Stimulated activated naive CD8-positive, alpha-beta T cell treated with anti-CD3 and anti-CD28 coated beads, Interleukin-15, Interleukin-2, amounts not matched to agents 100 ng/mL and 50 ng/mL, for 24 hours (primary cell): ENCODE measurements around the gene DPP4.
"Not testable (repeated sequence)": the region's sequence is repeated elsewhere in the genome, so short reads cannot be mapped to it uniquely, and the experiment has no call there.

ENCODE experiments used
- H3K27ac Mint-ChIP-seq: one replicate; pipeline ENCODE4 v1.8.0; 2021; ENCODE audit warnings: mild to moderate bottlenecking, mixed read lengths
- H3K27me3 Mint-ChIP-seq: one replicate; pipeline ENCODE4 v1.8.0; 2021; ENCODE audit warnings: mixed read lengths
- H3K36me3 Mint-ChIP-seq: one replicate; pipeline ENCODE4 v1.8.0; 2021; ENCODE audit warnings: low read depth, mixed read lengths
- H3K4me1 Mint-ChIP-seq: one replicate; pipeline ENCODE4 v1.8.0; 2021; ENCODE audit warnings: low read depth, mixed read lengths
- H3K4me3 Mint-ChIP-seq: one replicate; pipeline ENCODE4 v1.8.0; 2021; ENCODE audit warnings: mild to moderate bottlenecking, mixed read lengths
- H3K9me3 Mint-ChIP-seq: one replicate; pipeline ENCODE4 v1.8.0; 2021; ENCODE audit warnings: mixed read lengths

DPP4 gene

GRCh38 chr2:161983866-161984265, 90.1 kb downstream of the DPP4 start:
- Mint-ChIP-seq H3K27ac (no peak overlapping the region), H3K4me3 (no peak overlapping the region), H3K9me3 (no peaks in the 10 kb centered on the region), H3K4me1 (peaks cover 38% of the 10 kb centered on the region), H3K36me3 (no peaks in the 10 kb centered on the region), H3K27me3 (no peaks in the 10 kb centered on the region)

- H3K4me1 Mint-ChIP-seq, result peaks cover 34% of the 10 kb centered on the region
- no peaks in the 10 kb centered on the region for H3K36me3 Mint-ChIP-seq
- H3K4me3 Mint-ChIP-seq, result no peak overlapping the region
- no peak overlapping the region for H3K27ac Mint-ChIP-seq
- no peaks in the 10 kb centered on the region for H3K9me3 Mint-ChIP-seq
- H3K27me3 Mint-ChIP-seq, result no peaks in the 10 kb centered on the region
These were observed 90.7 kb downstream of the DPP4 start for GRCh38 chr2:161983331-161983651.

- H3K4me1 Mint-ChIP-seq, result peaks cover 35% of the 10 kb centered on the region
- no peak overlapping the region for H3K4me3 Mint-ChIP-seq
- no peaks in the 10 kb centered on the region for H3K36me3 Mint-ChIP-seq
- no peaks in the 10 kb centered on the region for H3K27me3 Mint-ChIP-seq
- H3K27ac Mint-ChIP-seq, result peak overlapping the region; percentile 17
- H3K9me3 Mint-ChIP-seq, result no peaks in the 10 kb centered on the region
These were observed 91.3 kb downstream of the DPP4 start for GRCh38 chr2:161982548-161983330.

- Mint-ChIP-seq H3K27ac (peak overlapping the region; percentile 76), H3K4me1 (peaks cover 45% of the 10 kb centered on the region), H3K27me3 (no peaks in the 10 kb centered on the region), H3K4me3 (no peak overlapping the region), H3K36me3 (no peaks in the 10 kb centered on the region), H3K9me3 (no peaks in the 10 kb centered on the region)
These were observed 92.2 kb downstream of the DPP4 start for GRCh38 chr2:161981679-161982250.

GRCh38 chr2:161980976-161981375, 93.0 kb downstream of the DPP4 start:
- no peaks in the 10 kb centered on the region for H3K27me3 Mint-ChIP-seq
- no peaks in the 10 kb centered on the region for H3K9me3 Mint-ChIP-seq
- peaks cover 52% of the 10 kb centered on the region for H3K4me1 Mint-ChIP-seq
- peak overlapping the region; percentile 76 for H3K27ac Mint-ChIP-seq
- no peak overlapping the region for H3K4me3 Mint-ChIP-seq
- no peaks in the 10 kb centered on the region for H3K36me3 Mint-ChIP-seq

GRCh38 chr2:161979490-161979889, 94.5 kb downstream of the DPP4 start:
- H3K27me3 Mint-ChIP-seq, result no peaks in the 10 kb centered on the region
- peak overlapping the region; percentile 70 for H3K27ac Mint-ChIP-seq
- no peaks in the 10 kb centered on the region for H3K9me3 Mint-ChIP-seq
- H3K4me1 Mint-ChIP-seq, result peaks cover 66% of the 10 kb centered on the region
- H3K4me3 Mint-ChIP-seq, result no peak overlapping the region
- H3K36me3 Mint-ChIP-seq, result no peaks in the 10 kb centered on the region

- H3K27me3 Mint-ChIP-seq, H3K9me3 Mint-ChIP-seq, H3K36me3 Mint-ChIP-seq, H3K27ac Mint-ChIP-seq, H3K4me3 Mint-ChIP-seq: not testable (repeated sequence)
- H3K4me1 Mint-ChIP-seq, result peaks cover 72% of the 10 kb centered on the region
These were observed 96.1 kb downstream of the DPP4 start for GRCh38 chr2:161977926-161978325.

GRCh38 chr2:161976917-161977316, 97.1 kb downstream of the DPP4 start:
- H3K36me3 Mint-ChIP-seq, result no peaks in the 10 kb centered on the region
- H3K4me1 Mint-ChIP-seq, result peaks cover 72% of the 10 kb centered on the region
- H3K4me3 Mint-ChIP-seq, result no peak overlapping the region
- H3K27me3 Mint-ChIP-seq, result no peaks in the 10 kb centered on the region
- peak overlapping the region; percentile 65 for H3K27ac Mint-ChIP-seq
- no peaks in the 10 kb centered on the region for H3K9me3 Mint-ChIP-seq

- no peaks in the 10 kb centered on the region for H3K9me3 Mint-ChIP-seq
- no peaks in the 10 kb centered on the region for H3K27me3 Mint-ChIP-seq
- H3K27ac Mint-ChIP-seq, result peak overlapping the region; percentile 43
- no peaks in the 10 kb centered on the region for H3K36me3 Mint-ChIP-seq
- H3K4me3 Mint-ChIP-seq, result no peak overlapping the region
- H3K4me1 Mint-ChIP-seq, result peaks cover 67% of the 10 kb centered on the region
These were observed 97.7 kb downstream of the DPP4 start for GRCh38 chr2:161976295-161976694.

- H3K27ac Mint-ChIP-seq, result peak overlapping the region; percentile 34
These were observed 98.2 kb downstream of the DPP4 start for GRCh38 chr2:161975813-161976160.

GRCh38 chr2:161975062-161975812, 98.8 kb downstream of the DPP4 start:
- Mint-ChIP-seq H3K27ac (peak overlapping the region; percentile 42), H3K36me3 (peaks cover 4% of the 10 kb centered on the region), H3K9me3 (no peaks in the 10 kb centered on the region), H3K4me1 (peaks cover 58% of the 10 kb centered on the region), H3K4me3 (no peak overlapping the region), H3K27me3 (no peaks in the 10 kb centered on the region)

More at GRCh38 chr2:161975813-161976160, 98.2 kb downstream of the DPP4 start:
- Mint-ChIP-seq H3K27me3 (no peaks in the 10 kb centered on the region), H3K4me3 (no peak overlapping the region), H3K36me3 (peaks cover 2% of the 10 kb centered on the region), H3K4me1 (peaks cover 62% of the 10 kb centered on the region), H3K9me3 (no peaks in the 10 kb centered on the region)

GRCh38 chr2:161974461-161974860, 99.6 kb downstream of the DPP4 start:
- Mint-ChIP-seq H3K36me3 (peaks cover 4% of the 10 kb centered on the region), H3K27me3 (no peaks in the 10 kb centered on the region), H3K4me1 (peaks cover 56% of the 10 kb centered on the region), H3K27ac (peak overlapping the region; percentile 42), H3K9me3 (no peaks in the 10 kb centered on the region), H3K4me3 (no peak overlapping the region)

GRCh38 chr2:161972866-161973265, 101.1 kb downstream of the DPP4 start:
- Mint-ChIP-seq H3K4me3 (no peak overlapping the region), H3K27me3 (no peaks in the 10 kb centered on the region), H3K9me3 (no peaks in the 10 kb centered on the region), H3K36me3 (peaks cover 4% of the 10 kb centered on the region), H3K27ac (no peak overlapping the region), H3K4me1 (peaks cover 57% of the 10 kb centered on the region)

- H3K4me3 Mint-ChIP-seq, result no peak overlapping the region
- H3K36me3 Mint-ChIP-seq, result peaks cover 4% of the 10 kb centered on the region
- H3K4me1 Mint-ChIP-seq, result peaks cover 52% of the 10 kb centered on the region
These were observed 101.8 kb downstream of the DPP4 start for GRCh38 chr2:161972232-161972631.

GRCh38 chr2:161971551-161971950, 102.5 kb downstream of the DPP4 start:
- no peak overlapping the region for H3K4me3 Mint-ChIP-seq
- peaks cover 4% of the 10 kb centered on the region for H3K36me3 Mint-ChIP-seq
- H3K27me3 Mint-ChIP-seq, result no peaks in the 10 kb centered on the region
- H3K4me1 Mint-ChIP-seq, result peaks cover 52% of the 10 kb centered on the region
- no peak overlapping the region for H3K27ac Mint-ChIP-seq
- no peaks in the 10 kb centered on the region for H3K9me3 Mint-ChIP-seq

More at GRCh38 chr2:161972232-161972631, 101.8 kb downstream of the DPP4 start:
- Mint-ChIP-seq H3K27ac (no peak overlapping the region), H3K9me3 (no peaks in the 10 kb centered on the region), H3K27me3 (no peaks in the 10 kb centered on the region)
